ENCODE measurements around the gene SH3RF3. TPM values are rescaled to one million over a fixed set of nuclear protein-coding genes. Genes with fewer than 3 reads are reported as not detected.

SH3RF3 gene
- total RNA-seq, 2 experiments from 2014 or later, result 0.05 to 0.06 TPM

GRCh38 chr2:109435066-109435690, 306.2 kb downstream of the SH3RF3 start:
- ATAC-seq, result no peak
- no peak overlapping the region for H3K4me3 Mint-ChIP-seq
- H3K36me3 Mint-ChIP-seq, result no peaks in the 10 kb centered on the region
- peaks cover 4% of the 10 kb centered on the region for H3K4me1 Mint-ChIP-seq
- H3K27me3 Mint-ChIP-seq, result peaks cover 5% of the 10 kb centered on the region
- peaks cover 4% of the 10 kb centered on the region for H3K9me3 Mint-ChIP-seq (ENCODE audit: low read depth)
- H3K27ac Mint-ChIP-seq, result no peak overlapping the region
- CTCF ChIA-PET, result no interaction called here
- DNase-seq, result no peak

GRCh38 chr2:109435901-109436598, 307.0 kb downstream of the SH3RF3 start:
- H3K27me3 Mint-ChIP-seq, result peaks cover 5% of the 10 kb centered on the region
- ATAC-seq (no peak), DNase-seq (no peak)
- H3K4me1 Mint-ChIP-seq, result peaks cover 4% of the 10 kb centered on the region
- H3K36me3 Mint-ChIP-seq, result no peaks in the 10 kb centered on the region
- H3K4me3 Mint-ChIP-seq, result no peak overlapping the region
- CTCF ChIA-PET, result no interaction called here
- H3K9me3 Mint-ChIP-seq (ENCODE audit: low read depth), result peaks cover 7% of the 10 kb centered on the region
- no peak overlapping the region for H3K27ac Mint-ChIP-seq

- Mint-ChIP-seq H3K36me3 (no peaks in the 10 kb centered on the region), H3K27ac (no peak overlapping the region), H3K9me3 (ENCODE audit: low read depth) (peaks cover 12% of the 10 kb centered on the region), H3K4me3 (no peak overlapping the region), H3K27me3 (peaks cover 5% of the 10 kb centered on the region), H3K4me1 (peaks cover 2% of the 10 kb centered on the region)
- CTCF ChIA-PET, result no interaction called here
- ATAC-seq, result no peak
- DNase-seq, result no peak
Observed at GRCh38 chr2:109436610-109437225, 307.7 kb downstream of the SH3RF3 start.

- H3K27ac Mint-ChIP-seq, result no peak overlapping the region
- H3K4me3 Mint-ChIP-seq, result no peak overlapping the region
- no peaks in the 10 kb centered on the region for H3K36me3 Mint-ChIP-seq
- H3K4me1 Mint-ChIP-seq, result no peaks in the 10 kb centered on the region
- CTCF ChIA-PET, result no interaction called here
- H3K9me3 Mint-ChIP-seq (ENCODE audit: low read depth), result peaks cover 12% of the 10 kb centered on the region
- no peak for ATAC-seq
- H3K27me3 Mint-ChIP-seq, result peaks cover 5% of the 10 kb centered on the region
- DNase-seq, result no peak
Observed at GRCh38 chr2:109437325-109438090, 308.5 kb downstream of the SH3RF3 start.

GRCh38 chr2:109438146-109438545, 309.1 kb downstream of the SH3RF3 start:
- no peak for ATAC-seq
- H3K27ac Mint-ChIP-seq, result no peak overlapping the region
- no peak overlapping the region for H3K4me3 Mint-ChIP-seq
- peaks cover 5% of the 10 kb centered on the region for H3K27me3 Mint-ChIP-seq
- peaks cover 12% of the 10 kb centered on the region for H3K9me3 Mint-ChIP-seq (ENCODE audit: low read depth)
- H3K36me3 Mint-ChIP-seq, result no peaks in the 10 kb centered on the region
- no peaks in the 10 kb centered on the region for H3K4me1 Mint-ChIP-seq
- CTCF ChIA-PET, result no interaction called here
- no peak for DNase-seq

GRCh38 chr2:109438773-109439389, 309.9 kb downstream of the SH3RF3 start:
- Mint-ChIP-seq H3K4me3 (no peak overlapping the region), H3K9me3 (ENCODE audit: low read depth) (peaks cover 14% of the 10 kb centered on the region), H3K36me3 (no peaks in the 10 kb centered on the region), H3K27me3 (peaks cover 5% of the 10 kb centered on the region), H3K4me1 (no peaks in the 10 kb centered on the region), H3K27ac (no peak overlapping the region)
- CTCF ChIA-PET, result no interaction called here
- DNase-seq, result no peak
- ATAC-seq, result no peak

GRCh38 chr2:109439390-109439786, 310.4 kb downstream of the SH3RF3 start:
- Mint-ChIP-seq H3K4me3 (no peak overlapping the region), H3K36me3 (no peaks in the 10 kb centered on the region), H3K27ac (no peak overlapping the region), H3K4me1 (no peaks in the 10 kb centered on the region), H3K27me3 (peaks cover 5% of the 10 kb centered on the region), H3K9me3 (ENCODE audit: low read depth) (peaks cover 14% of the 10 kb centered on the region)
- DNase-seq (no peak), ATAC-seq (no peak)
- CTCF ChIA-PET, result no interaction called here

- Mint-ChIP-seq H3K27ac (no peak overlapping the region), H3K36me3 (peaks cover 3% of the 10 kb centered on the region), H3K4me3 (no peak overlapping the region), H3K9me3 (ENCODE audit: low read depth) (peaks cover 20% of the 10 kb centered on the region), H3K27me3 (peaks cover 7% of the 10 kb centered on the region), H3K4me1 (no peaks in the 10 kb centered on the region)
- DNase-seq (no peak), ATAC-seq (no peak)
- CTCF ChIA-PET, result no interaction called here
Observed at GRCh38 chr2:109439986-109440385, 311.0 kb downstream of the SH3RF3 start.

- DNase-seq (no peak), ATAC-seq (no peak)
- Mint-ChIP-seq H3K4me1 (no peaks in the 10 kb centered on the region), H3K27ac (no peak overlapping the region), H3K9me3 (ENCODE audit: low read depth) (peaks cover 21% of the 10 kb centered on the region), H3K4me3 (no peak overlapping the region), H3K27me3 (peaks cover 7% of the 10 kb centered on the region), H3K36me3 (peaks cover 3% of the 10 kb centered on the region)
- CTCF ChIA-PET, result no interaction called here
Observed at GRCh38 chr2:109440499-109441156, 311.6 kb downstream of the SH3RF3 start.

GRCh38 chr2:109442715-109443319, 313.8 kb downstream of the SH3RF3 start:
- H3K27me3 Mint-ChIP-seq, result peaks cover 7% of the 10 kb centered on the region
- no peak overlapping the region for H3K27ac Mint-ChIP-seq
- no peak overlapping the region for H3K4me3 Mint-ChIP-seq
- DNase-seq (no peak), ATAC-seq (no peak)
- H3K36me3 Mint-ChIP-seq, result peaks cover 3% of the 10 kb centered on the region
- no peaks in the 10 kb centered on the region for H3K4me1 Mint-ChIP-seq
- CTCF ChIA-PET, result no interaction called here
- H3K9me3 Mint-ChIP-seq (ENCODE audit: low read depth), result peaks cover 21% of the 10 kb centered on the region

- DNase-seq (no peak), ATAC-seq (no peak)
- peaks cover 3% of the 10 kb centered on the region for H3K36me3 Mint-ChIP-seq
- H3K27ac Mint-ChIP-seq, result no peak overlapping the region
- peaks cover 3% of the 10 kb centered on the region for H3K27me3 Mint-ChIP-seq
- H3K9me3 Mint-ChIP-seq (ENCODE audit: low read depth), result peaks cover 18% of the 10 kb centered on the region
- no peaks in the 10 kb centered on the region for H3K4me1 Mint-ChIP-seq
- no peak overlapping the region for H3K4me3 Mint-ChIP-seq
- CTCF ChIA-PET, result no interaction called here
Observed at GRCh38 chr2:109444916-109445315, 315.9 kb downstream of the SH3RF3 start.

GRCh38 chr2:109446278-109447131, 317.5 kb downstream of the SH3RF3 start:
- H3K9me3 Mint-ChIP-seq (ENCODE audit: low read depth), result peaks cover 11% of the 10 kb centered on the region
- no peak for ATAC-seq
- DNase-seq, result no peak
- no peak overlapping the region for H3K4me3 Mint-ChIP-seq
- H3K27me3 Mint-ChIP-seq, result peaks cover 2% of the 10 kb centered on the region
- H3K36me3 Mint-ChIP-seq, result peaks cover 3% of the 10 kb centered on the region
- CTCF ChIA-PET, result no interaction called here
- no peak overlapping the region for H3K27ac Mint-ChIP-seq
- no peaks in the 10 kb centered on the region for H3K4me1 Mint-ChIP-seq
